ENCODE results near the gene PER1.

- no peak for TF ChIP-seq EZH2 (IDR thresholded peaks at IDR 0.05; ENCODE audit: insufficient read depth, poor library complexity, severe bottlenecking)
- TF ChIP-seq EZH2phosphoT487 (IDR thresholded peaks at IDR 0.05; ENCODE audit: insufficient read depth, low read depth), result no peak
Measured at GRCh38 chr17:8188263-8188839, 36.1 kb upstream of the PER1 start.
